ENCODE data around the gene COX6B1.

COX6B1 gene

DNA sequence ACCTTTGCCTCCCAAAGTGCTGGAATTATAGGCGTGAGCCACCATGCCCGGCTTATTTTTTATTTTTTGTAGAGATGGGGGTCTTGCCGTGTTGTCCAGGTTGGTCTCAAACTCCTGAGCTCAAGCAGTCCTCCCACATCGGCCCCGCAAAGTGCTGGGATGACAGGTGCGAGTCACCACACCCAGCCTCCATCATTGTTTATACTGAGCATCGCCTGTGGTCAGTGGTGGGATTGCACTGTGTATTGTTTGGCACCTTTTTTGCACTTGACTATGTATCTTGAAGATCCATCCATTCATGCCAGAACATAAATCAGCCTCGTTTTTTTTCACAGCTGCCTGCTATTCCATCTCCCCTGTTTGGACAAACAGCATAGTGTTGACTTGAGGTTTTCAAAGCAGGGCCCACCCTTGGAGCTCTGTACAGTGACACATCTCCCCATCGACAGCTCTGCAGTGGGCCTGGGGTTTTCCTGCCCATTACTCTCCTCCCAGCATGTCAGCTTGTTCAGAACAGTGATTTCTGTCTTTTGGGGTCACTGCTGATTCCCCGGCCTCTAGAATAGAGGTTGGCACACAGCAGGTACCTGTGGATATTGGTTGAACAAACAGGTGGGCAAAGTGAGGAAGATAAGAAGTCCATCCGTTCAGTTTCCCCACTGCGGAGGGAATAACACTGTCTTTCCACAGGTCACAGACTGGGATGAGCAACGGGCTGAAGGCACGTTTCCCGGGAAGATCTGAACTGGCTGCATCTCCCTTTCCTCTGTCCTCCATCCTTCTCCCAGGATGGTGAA lies 10.0 kb downstream of the COX6B1 start:
- DNase-seq (ENCODE audit: insufficient read length, low spot score) (no peak), FAIRE-seq (no peak)
- TF ChIP-seq SPI1 (IDR thresholded peaks at IDR 0.05; ENCODE audit: low read depth, low read length) (no peak), PAX5 (IDR thresholded peaks at IDR 0.05; ENCODE audit: insufficient read depth, low read length, severe bottlenecking) (no peak), POU2F2 (IDR thresholded peaks at IDR 0.05; ENCODE audit: low read depth, low read length) (no peak), POLR2AphosphoS5 (IDR thresholded peaks at IDR 0.05; ENCODE audit: low read depth, low read length) (no peak)

DNA sequence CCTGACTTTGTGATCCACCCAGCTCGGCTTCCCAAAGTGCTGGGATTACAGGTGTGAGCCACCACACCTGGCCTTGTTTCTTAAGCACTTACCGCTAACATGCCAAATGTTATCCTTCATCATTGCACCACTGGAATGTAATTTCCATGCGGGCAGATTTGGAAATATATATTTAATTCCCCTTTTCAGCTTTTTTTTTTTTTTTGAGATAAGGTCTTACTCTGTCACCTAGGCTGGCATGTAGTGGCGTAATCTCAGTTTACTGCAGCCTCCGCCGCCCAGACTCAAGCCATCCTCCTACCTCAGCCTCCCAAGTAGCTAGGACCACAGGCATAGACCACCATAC lies 13.8 kb downstream of the COX6B1 start:
- no peak for DNase-seq (ENCODE audit: insufficient read length, low spot score)
- TF ChIP-seq POLR2A (IDR thresholded peaks at IDR 0.05; ENCODE audit: low read depth, low read length) = no peak
- TF ChIP-seq SPI1 (IDR thresholded peaks at IDR 0.05; ENCODE audit: low read depth, low read length) = no peak
- TF ChIP-seq POLR2AphosphoS5 (IDR thresholded peaks at IDR 0.05; ENCODE audit: low read depth, low read length) = no peak
- no peak for TF ChIP-seq POU2F2 (IDR thresholded peaks at IDR 0.05; ENCODE audit: low read depth, low read length)
- TF ChIP-seq PAX5 (IDR thresholded peaks at IDR 0.05; ENCODE audit: insufficient read depth, low read length, severe bottlenecking) = no peak
- TF ChIP-seq TAF1 (IDR thresholded peaks at IDR 0.05; ENCODE audit: low read depth, low read length) = no peak

DNA sequence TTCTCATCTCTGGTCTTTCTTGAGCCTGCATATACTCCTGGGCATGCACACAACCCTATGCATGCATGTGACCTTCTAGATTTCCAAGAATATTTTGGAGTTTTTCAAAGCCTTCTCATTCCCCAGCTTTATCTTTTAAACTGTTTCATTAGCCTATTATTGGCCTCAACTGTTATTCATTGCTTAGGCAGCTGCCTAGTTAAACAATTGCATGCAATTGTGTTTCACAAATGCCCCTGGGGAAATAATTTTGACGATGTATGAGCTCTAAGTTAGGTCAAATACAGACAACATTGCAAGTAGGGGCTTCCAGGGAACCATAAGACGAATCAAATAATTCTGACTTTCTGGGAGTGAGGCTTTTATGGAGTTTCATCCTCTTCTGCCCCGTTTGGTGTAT lies 15.9 kb downstream of the COX6B1 start:
- DNase-seq (ENCODE audit: insufficient read length, low spot score) (no peak), FAIRE-seq (no peak)
- no peak for TF ChIP-seq PAX5 (IDR thresholded peaks at IDR 0.05; ENCODE audit: insufficient read depth, low read length, severe bottlenecking)
- no peak for TF ChIP-seq SPI1 (IDR thresholded peaks at IDR 0.05; ENCODE audit: low read depth, low read length)
- TF ChIP-seq POLR2AphosphoS5 (IDR thresholded peaks at IDR 0.05; ENCODE audit: low read depth, low read length) = no peak
- no peak for TF ChIP-seq POU2F2 (IDR thresholded peaks at IDR 0.05; ENCODE audit: low read depth, low read length)
- TF ChIP-seq POLR2A (IDR thresholded peaks at IDR 0.05; ENCODE audit: low read depth, low read length) = no peak
- TF ChIP-seq TAF1 (IDR thresholded peaks at IDR 0.05; ENCODE audit: low read depth, low read length) = no peak

More for the DNA sequence above, 13.8 kb downstream of the COX6B1 start:
- FAIRE-seq = no peak

DNA sequence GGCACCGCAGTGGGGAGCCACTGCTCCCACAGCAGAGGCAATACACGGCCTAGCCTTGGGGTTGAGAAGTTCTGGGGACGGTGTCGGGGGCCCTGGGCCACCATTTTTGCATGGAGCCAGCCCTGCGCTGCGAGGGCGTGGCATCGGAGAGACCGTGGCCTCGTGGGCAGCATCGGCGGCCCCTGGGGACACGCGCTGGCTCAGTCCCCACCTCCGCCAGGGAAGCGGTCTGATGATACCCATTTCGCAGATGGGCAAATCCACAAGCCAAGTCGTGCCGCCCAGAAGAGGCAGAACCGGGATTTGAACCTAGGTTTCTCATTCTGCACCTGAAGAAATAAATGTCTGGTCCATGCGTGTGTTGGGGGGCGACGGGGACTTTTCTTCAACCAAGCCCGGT lies 17.0 kb downstream of the COX6B1 start:
- DNase-seq (ENCODE audit: insufficient read length, low spot score) = no peak
- no peak for FAIRE-seq

DNA sequence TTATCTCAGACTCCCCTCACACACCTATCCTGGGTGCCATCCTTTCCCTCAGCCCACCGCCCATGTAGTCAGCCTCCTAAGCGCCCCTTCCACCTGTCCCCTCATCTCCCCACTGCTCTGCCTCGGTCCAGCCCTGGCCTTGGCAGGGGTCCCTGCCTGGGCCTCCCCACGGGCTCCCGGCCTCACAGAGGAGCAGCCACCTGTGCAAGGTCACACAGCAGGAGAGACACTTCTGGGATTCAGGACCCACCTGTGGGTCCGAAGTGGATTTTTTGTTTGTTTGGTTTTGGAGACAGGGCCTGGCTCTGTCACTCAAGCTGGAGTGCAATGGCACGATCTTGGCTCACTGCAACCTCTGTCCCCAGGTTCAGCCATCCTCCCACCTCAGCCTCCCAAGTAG lies 17.5 kb downstream of the COX6B1 start:
- TF ChIP-seq POU2F2 (IDR thresholded peaks at IDR 0.05; ENCODE audit: low read depth, low read length) (no peak), PAX5 (IDR thresholded peaks at IDR 0.05; ENCODE audit: insufficient read depth, low read length, severe bottlenecking) (no peak), SPI1 (IDR thresholded peaks at IDR 0.05; ENCODE audit: low read depth, low read length) (no peak), POLR2AphosphoS5 (IDR thresholded peaks at IDR 0.05; ENCODE audit: low read depth, low read length) (no peak), POLR2A (IDR thresholded peaks at IDR 0.05; ENCODE audit: low read depth, low read length) (no peak), TAF1 (IDR thresholded peaks at IDR 0.05; ENCODE audit: low read depth, low read length) (no peak)
- no peak for DNase-seq (ENCODE audit: insufficient read length, low spot score)
- no peak for FAIRE-seq

More for the DNA sequence above, 17.0 kb downstream of the COX6B1 start:
- TF ChIP-seq PAX5 (IDR thresholded peaks at IDR 0.05; ENCODE audit: insufficient read depth, low read length, severe bottlenecking) = no peak
- TF ChIP-seq SPI1 (IDR thresholded peaks at IDR 0.05; ENCODE audit: low read depth, low read length) = no peak
- TF ChIP-seq POLR2AphosphoS5 (IDR thresholded peaks at IDR 0.05; ENCODE audit: low read depth, low read length) = no peak
- TF ChIP-seq POLR2A (IDR thresholded peaks at IDR 0.05; ENCODE audit: low read depth, low read length) = no peak
- TF ChIP-seq TAF1 (IDR thresholded peaks at IDR 0.05; ENCODE audit: low read depth, low read length) = no peak
- TF ChIP-seq POU2F2 (IDR thresholded peaks at IDR 0.05; ENCODE audit: low read depth, low read length) = no peak

DNA sequence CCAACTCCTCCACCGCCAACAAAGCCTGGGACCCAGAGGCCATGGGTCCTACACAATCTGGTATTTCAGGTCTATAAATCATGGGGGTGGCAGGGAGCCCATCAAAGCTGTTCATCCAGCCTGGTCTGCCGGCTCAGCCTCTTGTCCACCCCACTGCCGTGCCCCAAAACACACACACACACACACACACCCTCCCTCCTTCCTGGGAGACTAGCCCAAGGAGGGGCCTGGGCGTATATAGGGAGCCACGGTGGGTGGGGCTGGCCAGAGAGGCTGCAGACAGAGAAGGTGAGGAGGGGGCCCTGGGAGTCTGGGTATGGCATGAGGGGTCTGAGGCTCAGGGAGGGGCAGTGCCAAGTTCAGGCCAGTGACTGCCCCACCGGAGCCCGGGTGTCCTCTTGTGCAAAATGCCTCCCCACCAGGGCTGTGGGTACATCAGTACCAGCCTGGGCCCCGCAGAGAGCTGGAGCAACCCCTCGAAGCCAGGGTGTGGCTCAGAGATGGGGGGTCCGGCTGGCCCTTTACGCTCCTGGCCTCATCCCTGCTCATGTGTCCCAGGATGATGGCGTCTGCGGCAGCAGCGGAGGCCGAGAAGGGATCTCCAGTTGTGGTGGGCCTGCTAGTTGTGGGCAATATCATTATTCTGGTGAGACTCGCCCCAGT lies 18.3 kb downstream of the COX6B1 start, which contains the start of gene UPK1A:
UPK1A (plus strand) TSS at position 267 of the 663 bp plus-strand sequence; CDS start at position 563, 296 bp downstream.
- TF ChIP-seq POLR2A (IDR thresholded peaks at IDR 0.05; ENCODE audit: low read depth, low read length) (no peak), SPI1 (IDR thresholded peaks at IDR 0.05; ENCODE audit: low read depth, low read length) (no peak), POLR2AphosphoS5 (IDR thresholded peaks at IDR 0.05; ENCODE audit: low read depth, low read length) (no peak), POU2F2 (IDR thresholded peaks at IDR 0.05; ENCODE audit: low read depth, low read length) (no peak), TAF1 (IDR thresholded peaks at IDR 0.05; ENCODE audit: low read depth, low read length) (no peak), PAX5 (IDR thresholded peaks at IDR 0.05; ENCODE audit: insufficient read depth, low read length, severe bottlenecking) (no peak)
- DNase-seq (ENCODE audit: insufficient read length, low spot score) (no peak), FAIRE-seq (no peak)

DNA sequence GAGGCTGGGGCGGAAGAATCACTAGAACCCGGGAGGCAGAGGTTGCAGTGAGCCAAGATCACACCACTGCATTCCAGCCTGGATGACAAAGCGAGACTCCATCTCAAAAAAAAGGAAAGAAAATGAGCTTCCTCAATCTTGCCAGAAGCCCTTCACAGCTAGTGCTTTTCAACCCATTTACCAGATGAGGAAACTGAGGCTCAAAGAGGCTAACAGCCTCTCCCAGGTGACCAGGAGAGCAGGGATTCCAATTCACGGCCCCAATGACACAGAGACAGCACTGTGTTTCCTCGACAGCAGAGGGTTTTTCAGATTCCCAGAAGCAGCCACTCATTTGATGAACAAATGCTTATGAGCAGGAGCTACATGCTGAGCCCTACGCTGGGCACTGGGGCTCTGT lies 21.4 kb downstream of the COX6B1 start:
- FAIRE-seq (no peak), DNase-seq (ENCODE audit: insufficient read length, low spot score) (no peak)
- TF ChIP-seq POLR2A (IDR thresholded peaks at IDR 0.05; ENCODE audit: low read depth, low read length) (no peak), PAX5 (IDR thresholded peaks at IDR 0.05; ENCODE audit: insufficient read depth, low read length, severe bottlenecking) (no peak), TAF1 (IDR thresholded peaks at IDR 0.05; ENCODE audit: low read depth, low read length) (no peak), POU2F2 (IDR thresholded peaks at IDR 0.05; ENCODE audit: low read depth, low read length) (no peak), POLR2AphosphoS5 (IDR thresholded peaks at IDR 0.05; ENCODE audit: low read depth, low read length) (no peak), SPI1 (IDR thresholded peaks at IDR 0.05; ENCODE audit: low read depth, low read length) (no peak)

DNA sequence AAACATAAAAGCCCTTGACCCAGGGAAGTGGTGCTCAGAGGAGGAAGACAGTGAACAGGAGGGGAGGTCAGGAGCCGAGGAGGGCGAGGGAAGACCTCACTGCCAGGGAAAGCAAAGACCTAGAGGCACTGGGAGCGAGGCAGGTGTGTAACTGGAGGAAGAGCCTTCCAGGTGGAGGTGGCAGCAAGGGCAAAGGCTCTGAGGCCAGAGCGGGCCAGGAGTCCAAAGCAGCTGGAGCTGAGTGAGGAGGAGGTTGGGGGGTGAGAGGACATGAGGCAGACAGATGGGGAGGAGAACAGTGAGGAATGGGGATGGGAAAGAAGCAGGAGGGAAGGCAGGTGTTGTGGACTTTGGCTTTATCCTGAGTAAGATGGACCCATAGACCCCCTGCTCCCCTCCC lies 21.9 kb downstream of the COX6B1 start:
- FAIRE-seq = no peak
- TF ChIP-seq SPI1 (IDR thresholded peaks at IDR 0.05; ENCODE audit: low read depth, low read length) (no peak), POLR2A (IDR thresholded peaks at IDR 0.05; ENCODE audit: low read depth, low read length) (no peak), PAX5 (IDR thresholded peaks at IDR 0.05; ENCODE audit: insufficient read depth, low read length, severe bottlenecking) (no peak), POLR2AphosphoS5 (IDR thresholded peaks at IDR 0.05; ENCODE audit: low read depth, low read length) (no peak), POU2F2 (IDR thresholded peaks at IDR 0.05; ENCODE audit: low read depth, low read length) (no peak), TAF1 (IDR thresholded peaks at IDR 0.05; ENCODE audit: low read depth, low read length) (no peak)
- no peak for DNase-seq (ENCODE audit: insufficient read length, low spot score)

DNA sequence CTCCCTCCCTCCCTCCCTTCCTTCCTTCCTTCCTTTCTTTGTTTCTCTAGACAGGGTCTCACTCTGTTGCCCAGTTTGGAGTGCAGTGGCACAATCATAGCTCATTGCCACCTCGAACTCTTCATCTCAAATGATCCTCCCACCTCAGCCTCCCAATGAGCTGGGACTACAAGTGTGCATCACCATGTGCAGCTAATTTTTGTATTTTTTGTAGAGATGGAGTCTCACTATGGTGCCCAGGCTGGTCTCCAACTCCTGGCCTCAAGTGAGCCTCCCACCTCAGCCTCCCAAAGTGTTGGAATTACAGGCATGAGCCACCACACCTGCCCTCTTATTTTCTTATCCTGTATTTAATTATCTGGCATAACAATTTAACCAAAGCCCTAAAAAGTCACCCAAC lies 22.6 kb downstream of the COX6B1 start:
- FAIRE-seq = no peak
- TF ChIP-seq TAF1 (IDR thresholded peaks at IDR 0.05; ENCODE audit: low read depth, low read length) (no peak), PAX5 (IDR thresholded peaks at IDR 0.05; ENCODE audit: insufficient read depth, low read length, severe bottlenecking) (no peak), POLR2A (IDR thresholded peaks at IDR 0.05; ENCODE audit: low read depth, low read length) (no peak), POU2F2 (IDR thresholded peaks at IDR 0.05; ENCODE audit: low read depth, low read length) (no peak), SPI1 (IDR thresholded peaks at IDR 0.05; ENCODE audit: low read depth, low read length) (no peak), POLR2AphosphoS5 (IDR thresholded peaks at IDR 0.05; ENCODE audit: low read depth, low read length) (no peak)

More for the DNA sequence above, 22.6 kb downstream of the COX6B1 start:
- DNase-seq (ENCODE audit: insufficient read length, low spot score) = no peak
